Endothelial cell of umbilical vein (primary cell): ENCODE results near the gene FBXO21.

Source experiments
- CTCF ChIP-seq, 2 donors: IDR thresholded peaks; 1 replicate in 1 of 2; 2 replicates in 1 of 2; pipeline ENCODE4 v1.5.1; 2011; ENCODE audit warnings: low read length in 2 of 2, mild to moderate bottlenecking in 2 of 2, moderate library complexity in 2 of 2, control low read depth in 1 of 2, inconsistent platforms in 1 of 2, low read depth in 1 of 2; ENCODE audit not compliant: insufficient read depth in 1 of 2; ENCODE audit errors: extremely low read depth in 1 of 2
- POLR2A ChIP-seq: IDR thresholded peaks from 2 replicates; pipeline ENCODE4 v1.6.1; 2012; ENCODE audit warnings: low read depth, mild to moderate bottlenecking, control low read depth, low read length

GRCh38 chr12:117113231-117113630 is 77.0 kb downstream of the FBXO21 start:
- TF ChIP-seq CTCF (IDR thresholded peaks at IDR 0.05; ENCODE audit: extremely low read depth in 1 of 2, insufficient read depth in 1 of 2, low read depth in 1 of 2, low read length in 2 of 2): no peak
- TF ChIP-seq POLR2A: no peak
